GM23338 (cell line): ENCODE data around the gene ADAM15. TPM values are rescaled to one million over a fixed set of nuclear protein-coding genes. Genes with fewer than 3 reads are reported as not detected.

Experiments used
- ATAC-seq: fragments of 200-7000 bp; cut with Tn5 transposase; 3 replicates; pipeline ENCODE4 v1.9.1; 2020
- DNase-seq: peaks from one replicate; pipeline ENCODE4 v3.0.0-alpha.2; 2015; ENCODE audit warnings: low spot score
- H2AFZ ChIP-seq: fragments of 200-600 bp; sonication (generic); 2 replicates; pipeline ENCODE4 v1.8.0; 2016; ENCODE audit warnings: antibody characterized with exemption, mild to moderate bottlenecking, moderate library complexity
- H3F3A ChIP-seq: fragments of 200-600 bp; sonication (generic); replicated peaks from 2 replicates; pipeline ENCODE4 v1.8.0; 2017; ENCODE audit warnings: antibody characterized with exemption, mixed run types, low read depth
- H3K27ac ChIP-seq: fragments of 200-600 bp; sonication (generic); 2 replicates; pipeline ENCODE4 v1.6.1; 2016; ENCODE audit warnings: low read depth
- H3K27me3 ChIP-seq: fragments of 200-600 bp; sonication (generic); 2 replicates; pipeline ENCODE4 v1.8.0; 2016; ENCODE audit warnings: mild to moderate bottlenecking, mixed run types, moderate library complexity; ENCODE audit not compliant: insufficient read depth
- H3K36me3 ChIP-seq: fragments of 200-600 bp; sonication (generic); 2 replicates; pipeline ENCODE4 v1.8.0; 2016; ENCODE audit warnings: mild to moderate bottlenecking; ENCODE audit not compliant: insufficient read depth
- H3K4me1 ChIP-seq: fragments of 200-600 bp; sonication (generic); 2 replicates; pipeline ENCODE4 v1.8.0; 2016; ENCODE audit warnings: mild to moderate bottlenecking, moderate library complexity; ENCODE audit not compliant: insufficient read depth
- H3K4me2 ChIP-seq: fragments of 200-600 bp; sonication (generic); 2 replicates; pipeline ENCODE4 v1.7.1; 2017; ENCODE audit warnings: mixed run types
- H3K4me3 ChIP-seq: fragments of 200-600 bp; sonication (generic); 2 replicates; pipeline ENCODE4 v1.6.1; 2016; ENCODE audit warnings: mixed run types
- H3K79me2 ChIP-seq: fragments of 200-600 bp; sonication (generic); replicated peaks from 2 replicates; pipeline ENCODE4 v1.8.0; 2017; ENCODE audit warnings: mild to moderate bottlenecking; ENCODE audit not compliant: insufficient read depth
- H3K9me2 ChIP-seq: fragments of 200-600 bp; sonication (generic); 2 replicates; pipeline ENCODE4 v1.8.0; 2017; ENCODE audit not compliant: insufficient read depth
- H4K20me1 ChIP-seq: fragments of 200-600 bp; sonication (generic); replicated peaks from 2 replicates; pipeline ENCODE4 v1.8.0; 2017; ENCODE audit warnings: mild to moderate bottlenecking; ENCODE audit not compliant: insufficient read depth
- H3K27ac Mint-ChIP-seq: 2 replicates; pipeline ENCODE4 v1.8.0; 2020; ENCODE audit warnings: inconsistent platforms, mild to moderate bottlenecking, moderate library complexity, mixed read lengths
- H3K27me3 Mint-ChIP-seq: 3 replicates; pipeline ENCODE4 v1.8.0; 2022; ENCODE audit warnings: low read depth, mild to moderate bottlenecking, moderate library complexity, mixed read lengths, inconsistent platforms; ENCODE audit not compliant: insufficient read depth, poor library complexity
- H3K36me3 Mint-ChIP-seq: 3 replicates; pipeline ENCODE4 v1.8.0; 2021; ENCODE audit warnings: low read depth, mild to moderate bottlenecking, inconsistent platforms, moderate library complexity, mixed read lengths
- H3K4me1 Mint-ChIP-seq: 3 replicates; pipeline ENCODE4 v1.8.0; 2020; ENCODE audit warnings: mild to moderate bottlenecking, inconsistent platforms, mixed read lengths
- H3K4me3 Mint-ChIP-seq: 3 replicates; pipeline ENCODE4 v1.8.0; 2021; ENCODE audit warnings: moderate library complexity, mild to moderate bottlenecking, inconsistent platforms, mixed read lengths
- H3K9me3 Mint-ChIP-seq: 3 replicates; pipeline ENCODE4 v1.8.0; 2020; ENCODE audit warnings: moderate library complexity, mild to moderate bottlenecking, inconsistent platforms, mixed read lengths
- CREB1 ChIP-seq: fragments of 250-450 bp; sonication (Bioruptor Pico); IDR thresholded peaks from 2 replicates; pipeline ENCODE4 v1.5.0; 2020; ENCODE audit warnings: low read depth, mild to moderate bottlenecking, moderate library complexity
- CTCF ChIP-seq, 2 experiments: fragments of 200-600 bp in 1 of 2; sonication (generic) in 1 of 2; conservative IDR thresholded peaks; 2 replicates each; pipeline versions ENCODE4 v1.5.1 to v1.6.1; 2016 to 2017; ENCODE audit warnings: antibody characterized with exemption in 2 of 2, low read depth in 2 of 2, mild to moderate bottlenecking in 2 of 2, moderate library complexity in 1 of 2
- ETS1 ChIP-seq: IDR thresholded peaks from 2 replicates; pipeline ENCODE4 v1.6.1; 2016; ENCODE audit warnings: antibody characterized with exemption
- EZH2 ChIP-seq: fragments of 200-600 bp; sonication (generic); IDR thresholded peaks from one replicate; pipeline ENCODE4 v1.8.0; 2017; ENCODE audit warnings: antibody characterized with exemption, mild to moderate bottlenecking, low read depth; ENCODE audit not compliant: unreplicated experiment
- EZH2phosphoT487 ChIP-seq: fragments of 200-600 bp; sonication (generic); IDR thresholded peaks from one replicate; pipeline ENCODE4 v1.8.1; 2018; ENCODE audit warnings: antibody characterized with exemption; ENCODE audit not compliant: unreplicated experiment
- JUNB ChIP-seq: IDR thresholded peaks from one replicate; pipeline ENCODE4 v1.6.1; 2016; ENCODE audit warnings: antibody characterized with exemption; ENCODE audit not compliant: unreplicated experiment
- NANOG ChIP-seq: IDR thresholded peaks from 2 replicates; pipeline ENCODE4 v1.6.1; 2016; ENCODE audit warnings: antibody characterized with exemption, borderline replicate concordance
- STAT1 ChIP-seq: IDR thresholded peaks from one replicate; pipeline ENCODE4 v1.6.1; 2016; ENCODE audit warnings: antibody characterized with exemption; ENCODE audit not compliant: unreplicated experiment
- ZNF331 ChIP-seq: fragments of 250-450 bp; sonication (Bioruptor Pico); IDR thresholded peaks from 2 replicates; pipeline ENCODE4 v1.5.0; 2020; ENCODE audit warnings: low read depth, mild to moderate bottlenecking, moderate library complexity
- ZNF462 ChIP-seq: fragments of 250-450 bp; sonication (Bioruptor Pico); IDR thresholded peaks from 2 replicates; pipeline ENCODE4 v1.5.0; 2020; ENCODE audit warnings: mild to moderate bottlenecking, moderate library complexity
- polyA plus RNA-seq: library from polyadenylated mRNA; unstranded; fragments of >200 nt; fragmentation: Nextera tagmentation; extraction: Ambion mirVana; gene quantifications from 2 replicates; pipeline ENCODE4 v1.2.1, GENCODE V29; 2016
- total RNA-seq: library from RNA; depleted of rRNA; stranded (reverse); fragments of >200 nt; shearing (Covaris generic); gene quantifications from 2 replicates; pipeline ENCODE4 v1.2.3, GENCODE V29; 2014

The ADAM15 gene
- total and polyA plus RNA-seq, 2 experiments from 2014 or later, result 24.2 to 31.1 TPM

GRCh38 chr1:155057788-155058211, 6.7 kb downstream of the ADAM15 start:
- Histone ChIP-seq H3K4me3 (no peak overlapping the region), H2AFZ (no peak overlapping the region), H3K4me2 (no peak overlapping the region), H3K27ac (no peak overlapping the region), H3K36me3 (no peaks in the 10 kb centered on the region), H3F3A (0 out of 2 replicates have a peak, but pooled peaks cover 3% of the 10 kb centered on the region), H3K79me2 (no peaks in the 10 kb centered on the region), H3K9me2 (no peaks in the 10 kb centered on the region), H4K20me1 (no peaks in the 10 kb centered on the region), H3K4me1 (peaks cover 4% of the 10 kb centered on the region), H3K27me3 (peaks cover 5% of the 10 kb centered on the region; the same call in 1 of the 2 replicates)
- H3K4me1 Mint-ChIP-seq, result peaks cover 8% of the 10 kb centered on the region
- peaks cover 12% of the 10 kb centered on the region for H3K27me3 Mint-ChIP-seq
- no peak overlapping the region for H3K4me3 Mint-ChIP-seq
- peak; percentile 57 for DNase-seq
- ATAC-seq, result no peak
- no peaks in the 10 kb centered on the region for H3K9me3 Mint-ChIP-seq
- TF ChIP-seq CTCF (conservative IDR thresholded peaks at IDR 0.05; ENCODE audit: low read depth in 2 of 2) (peak in 1 of 2 experiments; percentile 36; a peak in 2 of 4 replicates), EZH2 (no peak)
- H3K36me3 Mint-ChIP-seq, result peaks cover 3% of the 10 kb centered on the region; the same call in 1 of the 3 replicates
- no peak overlapping the region for H3K27ac Mint-ChIP-seq

GRCh38 chr1:155060736-155061135, 9.6 kb downstream of the ADAM15 start:
- Mint-ChIP-seq H3K4me1 (peaks cover 22% of the 10 kb centered on the region), H3K27me3 (peaks cover 10% of the 10 kb centered on the region)
- H2AFZ ChIP-seq, result no peak overlapping the region
- TF ChIP-seq EZH2phosphoT487 (no peak), JUNB (no peak), STAT1 (no peak), NANOG (no peak), EZH2 (no peak), ZNF331 (CRISPR knock-in tag) (no peak), CREB1 (CRISPR knock-in tag) (no peak), CTCF (conservative IDR thresholded peaks at IDR 0.05; ENCODE audit: low read depth in 2 of 2) (no peak), ETS1 (no peak), ZNF462 (CRISPR knock-in tag) (no peak)

More at GRCh38 chr1:155060736-155061135, 9.6 kb downstream of the ADAM15 start:
- Histone ChIP-seq H3K36me3 (no peaks in the 10 kb centered on the region), H3F3A (peaks cover 16% of the 10 kb centered on the region), H3K79me2 (peaks cover 14% of the 10 kb centered on the region), H3K4me2 (no peak overlapping the region), H3K4me3 (no peak overlapping the region), H3K27ac (no peak overlapping the region), H3K27me3 (peaks cover 6% of the 10 kb centered on the region; the same call in 1 of the 2 replicates), H4K20me1 (peaks cover 12% of the 10 kb centered on the region), H3K4me1 (peaks cover 16% of the 10 kb centered on the region), H3K9me2 (no peaks in the 10 kb centered on the region)
- Mint-ChIP-seq H3K36me3 (peaks cover 5% of the 10 kb centered on the region; the same call in 1 of the 3 replicates), H3K4me3 (no peak overlapping the region), H3K27ac (no peak overlapping the region), H3K9me3 (no peaks in the 10 kb centered on the region)
- ATAC-seq, result no peak
- no peak for DNase-seq
